Amniotic stem cell (primary cell): ENCODE data around the gene POU6F2.
"Not testable (repeated sequence)": the region's sequence is repeated elsewhere in the genome, so short reads cannot be mapped to it uniquely, and the experiment has no call there.

Source experiments
- DNase-seq: peaks from one replicate; lab custom pipeline; 2025; lab: John Stamatoyannopoulos, UW

The POU6F2 gene

GRCh38 chr7:39304668-39305405 lies 327.1 kb downstream of the POU6F2 start:
- DNase-seq, result no peak

GRCh38 chr7:39306016-39306570 lies 328.4 kb downstream of the POU6F2 start:
- DNase-seq, result no peak

GRCh38 chr7:39310699-39311098 lies 333.0 kb downstream of the POU6F2 start:
- DNase-seq, result no peak

GRCh38 chr7:39312254-39312989 lies 334.7 kb downstream of the POU6F2 start:
- no peak for DNase-seq

- DNase-seq, result no peak
These were observed 335.7 kb downstream of the POU6F2 start for GRCh38 chr7:39313376-39313775.

- no peak for DNase-seq
These were observed 336.3 kb downstream of the POU6F2 start for GRCh38 chr7:39313974-39314373.

GRCh38 chr7:39317107-39317506 lies 339.4 kb downstream of the POU6F2 start:
- no peak for DNase-seq

- DNase-seq, result no peak
These were observed 340.2 kb downstream of the POU6F2 start for GRCh38 chr7:39317896-39318295.

GRCh38 chr7:39321245-39321644 lies 343.5 kb downstream of the POU6F2 start:
- DNase-seq, result no peak

GRCh38 chr7:39321909-39322498 lies 344.3 kb downstream of the POU6F2 start:
- no peak for DNase-seq

- no peak for DNase-seq
These were observed 346.5 kb downstream of the POU6F2 start for GRCh38 chr7:39324139-39324760.

- DNase-seq, result not testable (repeated sequence)
These were observed 353.9 kb downstream of the POU6F2 start for GRCh38 chr7:39331607-39332006.

GRCh38 chr7:39332142-39332541 lies 354.4 kb downstream of the POU6F2 start:
- DNase-seq, result no peak

GRCh38 chr7:39333701-39334100 lies 356.0 kb downstream of the POU6F2 start:
- no peak for DNase-seq

- no peak for DNase-seq
These were observed 358.7 kb downstream of the POU6F2 start for GRCh38 chr7:39336442-39336841.

GRCh38 chr7:39338716-39339115 lies 361.0 kb downstream of the POU6F2 start:
- DNase-seq, result no peak

- no peak for DNase-seq
These were observed 361.9 kb downstream of the POU6F2 start for GRCh38 chr7:39339591-39339990.

GRCh38 chr7:39341083-39341482 lies 363.4 kb downstream of the POU6F2 start:
- DNase-seq, result no peak

- DNase-seq, result no peak
These were observed 365.1 kb downstream of the POU6F2 start for GRCh38 chr7:39342763-39343162.

- no peak for DNase-seq
These were observed 371.9 kb downstream of the POU6F2 start for GRCh38 chr7:39349452-39350123.

GRCh38 chr7:39353615-39354376 lies 376.1 kb downstream of the POU6F2 start:
- no peak for DNase-seq
